Superior temporal gyrus (tissue), 1 donor: ENCODE results near the gene PARS2.

ENCODE experiments used
- DNase-seq: peaks from one replicate; pipeline ENCODE4 v3.0.0-alpha.2; 2016; ENCODE audit errors: extremely low spot score

The PARS2 gene

DNA sequence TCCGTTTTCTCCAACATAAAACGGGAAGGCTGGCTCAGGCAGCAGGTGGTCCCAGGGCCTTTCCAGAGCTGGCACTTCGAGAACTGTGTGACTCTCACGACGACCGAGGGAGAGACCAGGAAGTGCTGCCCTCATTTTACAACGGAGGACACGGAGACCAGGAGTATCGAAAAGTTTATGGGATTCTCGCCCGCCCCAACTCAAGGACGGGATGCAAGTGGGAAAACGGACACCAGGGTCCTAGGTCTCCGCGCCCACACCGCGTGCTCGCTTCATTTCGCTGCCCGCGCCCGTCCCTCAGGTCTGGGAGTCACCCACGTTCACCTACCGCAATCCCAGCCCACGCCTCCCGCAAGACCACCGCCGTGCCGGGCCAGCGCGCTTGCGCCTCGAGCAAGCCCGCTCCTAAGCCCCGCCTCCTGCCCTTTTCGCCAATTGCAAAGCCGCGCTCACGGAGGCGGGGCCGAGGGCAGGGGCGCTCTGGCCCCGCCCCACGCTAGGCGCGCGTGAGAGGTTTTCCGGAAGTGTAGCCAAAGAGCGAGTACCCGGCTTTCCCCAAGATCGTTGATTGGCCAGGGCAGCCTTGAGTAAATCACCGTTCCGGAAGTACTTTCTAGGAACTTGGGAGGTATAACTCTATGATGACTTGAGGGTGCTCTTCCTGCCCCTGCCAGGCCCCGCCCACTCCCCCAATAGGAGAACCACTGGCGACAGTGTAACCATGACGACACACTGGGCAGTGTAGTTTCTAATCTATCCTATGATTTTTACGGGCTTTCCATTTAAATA lies at the start of gene PARS2:
PARS2 (minus strand) TSS at position 391 of the 789 bp plus-strand sequence. CDS start 5,362 bp downstream, outside the sequence.
- peak; percentile 100 for DNase-seq

DNA sequence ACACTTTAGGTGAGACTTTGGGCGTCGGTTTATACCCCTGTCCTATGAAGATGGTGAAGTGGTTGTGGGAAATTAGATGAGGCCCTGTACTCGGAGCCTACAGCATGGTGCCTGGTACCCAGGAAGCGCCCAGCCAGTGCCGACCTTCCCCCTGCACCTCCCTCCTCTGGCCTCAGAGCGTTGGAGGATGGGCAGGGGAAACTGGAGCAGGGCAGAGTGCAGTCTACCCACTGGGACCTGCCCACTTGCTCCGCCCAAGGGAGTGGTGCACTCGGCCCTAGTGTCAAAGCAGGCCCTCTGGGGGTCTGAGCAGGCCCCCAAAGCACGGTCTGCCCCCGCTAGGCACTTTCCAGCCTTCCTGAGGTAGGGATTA lies 49.8 kb upstream of the PARS2 start:
- DNase-seq, result no peak

DNA sequence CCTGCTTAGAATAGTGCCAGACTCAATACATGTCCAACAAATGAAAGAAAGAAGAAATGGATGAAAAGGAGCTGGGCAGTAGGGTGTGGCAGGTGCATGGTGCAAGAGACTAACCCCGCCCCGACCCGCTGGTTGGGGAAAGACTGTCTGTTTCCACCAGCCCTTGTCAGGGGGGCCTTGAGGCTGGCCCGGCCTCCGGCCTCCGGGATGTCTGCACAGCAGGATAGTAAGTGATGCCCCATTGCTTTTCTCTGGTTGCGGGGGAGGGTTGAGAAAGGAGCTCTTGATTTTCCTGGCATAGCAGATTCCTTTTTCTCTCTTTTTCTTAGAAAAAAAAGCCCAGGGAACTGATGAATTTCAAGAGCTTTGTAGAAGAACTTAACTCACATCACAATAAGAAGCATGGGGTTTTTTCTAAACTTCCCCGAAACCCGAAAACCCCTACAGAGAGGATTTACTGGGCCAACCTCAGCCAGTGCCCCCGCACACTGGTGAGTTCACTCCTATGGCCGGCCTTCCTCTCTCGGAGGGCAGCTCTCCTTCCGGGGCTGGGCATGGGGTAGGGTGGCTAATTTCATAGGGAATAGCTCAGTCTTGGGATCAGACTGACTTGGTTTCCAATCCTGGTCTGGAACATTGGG lies 49.3 kb upstream of the PARS2 start:
- no peak for DNase-seq

DNA sequence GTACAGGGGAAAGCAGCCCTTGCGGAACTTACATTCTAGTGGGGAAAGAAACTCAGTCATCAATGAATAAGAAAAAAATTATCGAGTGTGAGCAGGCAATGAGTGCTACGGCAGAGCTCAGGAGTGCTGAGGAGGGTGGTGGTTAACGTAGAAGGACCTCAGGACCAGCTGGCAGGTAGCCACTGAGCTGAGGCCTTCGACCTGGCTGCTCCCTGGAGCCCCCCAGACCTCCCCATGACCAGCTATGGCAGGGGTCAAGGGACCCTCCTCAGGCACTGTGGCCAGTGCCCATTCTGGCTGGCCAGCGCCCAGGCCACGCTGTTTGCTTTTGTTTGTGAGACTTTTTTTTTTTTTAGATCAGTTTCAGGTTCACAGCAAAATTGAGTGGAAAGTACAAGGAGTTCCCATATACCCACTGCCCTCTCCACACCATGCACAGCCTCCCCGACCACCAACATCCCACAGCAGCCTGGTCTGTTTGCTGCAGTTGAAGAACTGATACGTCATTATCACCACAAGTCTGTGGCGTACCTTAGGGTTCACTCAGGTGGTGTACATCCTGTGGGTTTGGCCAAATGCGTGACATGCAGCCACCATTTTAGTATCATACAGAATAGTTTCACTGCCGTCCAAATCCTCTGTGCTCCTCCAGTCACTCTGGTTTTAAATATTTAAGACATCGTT lies 48.6 kb upstream of the PARS2 start:
- DNase-seq, result no peak

DNA sequence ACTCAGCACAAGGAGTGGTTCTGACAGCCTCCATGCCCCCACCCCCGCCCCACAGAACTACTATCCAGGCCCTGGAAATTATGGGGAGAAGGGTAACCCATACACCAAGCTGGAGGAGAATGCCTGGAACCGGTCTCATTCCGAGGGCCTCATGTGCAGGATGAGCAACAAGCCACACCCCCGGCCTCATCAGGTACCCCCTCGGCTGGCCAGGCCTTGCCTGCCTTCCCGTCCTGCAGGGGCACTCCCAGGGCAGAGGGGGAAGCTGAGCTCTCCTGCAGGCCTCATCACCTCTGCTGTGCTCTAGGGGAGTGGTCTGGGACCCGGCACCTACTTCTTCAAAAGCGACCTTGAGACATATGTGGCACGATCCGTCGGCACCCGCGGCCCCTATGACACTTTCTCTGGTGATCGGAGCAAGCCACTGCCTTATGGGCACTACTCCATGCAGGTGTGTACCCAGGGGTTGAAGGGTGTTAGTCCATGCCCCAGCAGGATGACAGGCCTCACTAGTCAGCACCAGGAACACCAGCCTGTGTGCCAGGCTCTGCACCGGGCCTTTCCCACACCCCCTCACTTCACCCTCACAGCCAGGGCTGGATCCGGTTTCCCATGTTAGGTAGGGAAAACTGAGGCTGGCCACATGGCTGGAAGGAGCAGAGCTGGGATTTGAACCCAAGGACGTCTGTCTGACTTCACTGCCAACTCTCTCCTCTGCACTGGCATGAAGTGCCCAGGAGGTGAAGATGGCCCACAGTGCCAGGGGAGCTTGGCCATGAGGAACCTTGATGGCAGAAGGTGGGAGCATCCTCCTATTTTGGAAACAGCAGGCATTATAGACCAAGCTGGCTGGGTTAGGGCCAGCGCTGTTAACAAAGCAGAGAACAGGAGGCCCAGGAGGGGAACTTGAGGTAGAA lies 47.7 kb upstream of the PARS2 start:
- no peak for DNase-seq

DNA sequence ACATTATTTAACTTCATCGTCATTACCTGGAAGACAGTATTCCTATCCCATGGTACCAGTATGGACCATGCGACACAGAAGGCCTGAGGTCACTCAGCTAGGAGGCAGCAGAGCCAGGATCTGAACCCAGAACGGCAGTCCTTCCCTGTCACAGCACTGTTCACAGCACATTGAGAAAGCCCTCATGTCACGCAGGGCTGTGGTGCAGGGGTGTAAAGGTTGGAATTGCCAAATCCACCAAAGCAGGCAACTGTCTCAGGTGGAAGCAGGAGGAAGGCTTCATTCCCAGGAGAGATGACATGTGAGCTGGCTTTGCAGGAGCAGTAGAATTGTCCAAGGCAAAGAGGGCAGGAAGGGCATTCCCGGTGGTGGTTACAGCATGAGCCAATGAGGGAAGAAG lies 46.7 kb upstream of the PARS2 start:
- no peak for DNase-seq

DNA sequence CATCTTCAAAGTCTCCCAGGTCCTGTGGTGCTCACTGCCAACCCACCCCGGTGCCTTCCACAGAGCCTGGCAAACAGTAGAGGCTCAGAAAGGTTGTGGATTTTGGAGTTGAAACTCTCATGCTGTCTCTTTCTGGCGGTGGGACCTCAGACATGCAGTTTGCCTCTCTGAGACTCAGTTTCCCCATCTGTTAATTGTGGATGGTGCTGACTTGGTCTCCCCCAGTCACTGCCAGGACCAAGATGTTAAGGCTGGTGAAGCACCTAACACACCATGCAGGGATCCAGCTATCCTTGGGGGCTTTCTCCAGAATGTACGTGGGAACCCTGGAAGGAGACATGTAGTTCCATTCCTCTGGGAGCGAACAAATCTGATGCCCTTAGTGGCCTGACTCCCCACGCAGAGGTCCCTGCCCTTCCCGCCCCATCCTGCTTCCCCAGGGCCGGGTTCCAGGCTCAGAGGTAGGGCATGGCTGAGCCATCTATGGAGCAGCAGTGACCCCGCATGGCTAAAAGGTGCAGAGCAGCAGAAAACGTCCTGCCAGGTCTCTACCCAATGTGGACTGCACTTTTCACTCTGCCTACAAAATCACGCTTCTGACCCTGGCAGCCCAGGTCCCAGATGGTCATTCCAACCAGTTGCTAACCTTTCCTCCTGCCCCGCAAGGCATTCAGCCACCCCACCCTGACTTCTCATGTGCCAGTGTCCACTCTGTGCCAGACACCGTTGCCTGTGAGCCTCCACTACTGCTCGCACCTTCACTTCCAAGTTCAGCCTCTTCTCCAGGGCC lies 46.0 kb upstream of the PARS2 start:
- DNase-seq, result peak; percentile 77

DNA sequence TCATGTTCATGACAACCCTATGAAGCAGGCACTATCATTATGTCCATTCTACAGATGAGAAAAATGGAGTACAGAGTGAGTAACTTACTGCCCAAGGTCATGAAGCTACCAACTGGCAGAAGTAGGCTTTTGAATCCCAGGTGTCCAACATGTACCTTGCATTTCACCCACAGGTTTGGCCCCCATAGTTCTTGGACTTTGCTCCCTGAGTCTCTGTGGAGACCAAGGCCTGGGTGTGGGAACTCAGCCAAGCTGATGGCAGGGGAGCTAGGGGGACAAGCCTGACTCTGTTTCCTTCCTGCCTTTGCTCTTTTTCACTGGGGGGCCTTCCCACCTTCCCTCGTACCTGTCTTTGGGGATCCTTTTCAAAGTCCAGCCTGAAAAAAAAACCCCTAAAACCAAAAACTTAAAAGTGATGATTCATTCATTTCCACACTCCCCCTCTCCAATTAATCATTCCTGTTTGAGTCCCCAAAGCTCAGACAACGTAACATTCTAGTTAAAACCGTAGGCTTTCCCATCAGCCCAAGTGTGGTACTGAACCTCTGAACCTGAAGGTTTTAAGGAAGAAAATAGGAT lies 45.3 kb upstream of the PARS2 start:
- DNase-seq, result no peak

DNA sequence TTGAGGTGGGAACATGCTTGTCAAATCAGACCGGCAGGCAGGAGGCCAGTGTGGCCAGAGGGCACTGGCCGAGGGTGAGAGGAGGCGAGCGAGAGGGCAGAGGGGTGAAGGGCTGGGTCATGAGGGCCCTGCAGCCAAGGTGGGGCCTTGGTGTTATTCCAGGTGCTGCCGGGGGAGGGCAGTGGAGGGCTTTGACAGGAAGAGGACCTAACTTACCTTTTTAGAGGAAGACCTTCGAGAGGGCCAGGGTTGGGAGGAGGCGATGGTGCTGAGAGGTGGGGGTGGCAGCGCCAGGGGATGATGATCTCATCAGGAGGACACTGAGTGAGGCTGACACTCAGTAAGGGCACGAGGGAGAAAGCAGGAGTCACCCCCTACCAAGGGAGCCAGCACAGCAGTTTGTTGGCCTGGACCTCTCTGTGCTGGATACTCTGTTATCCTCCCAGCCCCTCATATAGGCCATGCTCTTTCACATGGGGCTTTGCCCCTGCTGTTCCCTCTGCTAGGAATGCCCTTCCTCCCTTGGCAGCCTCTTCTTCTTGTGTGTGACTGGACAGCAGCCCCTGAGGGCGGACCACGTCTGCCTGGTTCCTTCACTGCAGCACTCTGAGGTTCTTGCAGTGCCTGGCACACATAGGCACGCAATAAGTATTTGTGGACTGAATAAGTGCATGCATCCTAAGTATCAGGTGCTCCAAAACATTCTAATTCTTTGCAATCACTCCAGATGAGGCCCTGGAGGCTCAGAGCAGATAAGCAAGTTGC lies 44.3 kb upstream of the PARS2 start:
- no peak for DNase-seq

DNA sequence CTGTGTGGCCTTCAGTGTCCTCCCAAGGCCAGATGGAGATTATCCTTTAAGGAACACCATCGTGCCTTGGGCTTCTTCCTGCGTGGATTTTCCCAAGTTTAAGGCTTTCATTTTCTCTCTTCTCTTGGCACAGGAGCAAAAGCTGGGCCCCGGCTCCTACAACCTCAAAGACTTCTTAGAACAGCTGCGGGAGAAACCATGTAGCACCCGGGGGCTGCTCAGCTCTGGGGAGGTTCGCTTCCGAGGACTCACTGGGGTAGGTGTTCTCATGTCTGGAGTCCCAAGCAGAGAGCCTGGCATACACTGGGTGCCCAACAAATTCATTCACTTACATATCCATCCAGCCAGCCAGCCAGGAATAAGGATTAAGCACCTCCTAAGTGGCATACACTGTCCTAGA lies 43.4 kb upstream of the PARS2 start:
- DNase-seq, result no peak

DNA sequence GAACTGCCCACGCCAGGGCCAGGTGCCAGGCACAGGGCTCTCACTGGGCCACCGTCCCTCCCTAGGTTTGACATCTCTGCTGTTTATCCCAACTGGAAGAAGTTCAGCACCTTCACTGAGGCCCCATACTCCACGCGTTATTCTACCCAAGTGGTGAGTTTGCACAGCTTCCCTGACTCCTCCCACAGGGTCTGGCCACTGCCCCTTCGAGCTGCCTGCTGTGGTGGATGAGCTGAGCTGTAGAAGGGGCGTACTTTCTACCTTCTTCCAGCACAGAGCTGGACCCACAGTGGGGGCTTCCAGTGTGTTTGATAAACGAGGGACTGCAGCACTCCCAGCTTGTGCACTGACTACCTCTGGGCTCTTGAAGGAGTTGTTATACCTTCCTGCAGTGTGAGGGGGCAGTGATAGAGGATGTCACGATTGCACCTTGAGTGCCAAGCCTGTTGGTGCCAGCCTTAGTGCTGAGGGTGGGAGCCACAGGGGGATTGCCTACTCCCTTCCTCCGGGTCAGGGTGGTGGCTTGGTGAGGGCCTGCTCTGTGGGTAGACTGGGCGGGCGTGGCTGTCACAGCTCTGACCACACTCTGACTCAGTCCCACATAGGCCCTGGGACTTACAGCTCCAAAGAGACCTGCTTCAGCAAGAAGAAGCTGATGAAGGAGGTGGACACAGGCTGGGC lies 42.7 kb upstream of the PARS2 start:
- no peak for DNase-seq

DNA sequence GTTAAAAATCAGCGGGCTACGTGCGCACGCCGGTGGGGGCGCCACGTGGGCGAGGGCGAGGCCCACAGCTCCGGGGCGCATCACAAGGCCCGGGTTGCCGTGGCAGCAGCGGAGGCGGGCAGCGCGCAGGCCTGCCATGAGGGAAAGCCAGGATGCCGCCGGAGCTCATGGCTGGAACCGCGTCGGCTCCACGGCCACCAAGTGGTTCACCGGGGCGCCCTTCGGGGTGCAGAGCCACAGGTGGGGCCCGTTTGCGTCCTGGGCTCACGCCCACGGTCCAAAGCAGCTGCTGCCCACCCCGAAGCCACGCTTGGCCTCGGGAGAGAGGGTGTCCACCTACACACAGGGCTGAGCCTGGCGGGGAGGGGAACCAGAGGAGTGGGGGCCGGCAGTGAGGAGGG lies 41.7 kb upstream of the PARS2 start:
- DNase-seq, result no peak

DNA sequence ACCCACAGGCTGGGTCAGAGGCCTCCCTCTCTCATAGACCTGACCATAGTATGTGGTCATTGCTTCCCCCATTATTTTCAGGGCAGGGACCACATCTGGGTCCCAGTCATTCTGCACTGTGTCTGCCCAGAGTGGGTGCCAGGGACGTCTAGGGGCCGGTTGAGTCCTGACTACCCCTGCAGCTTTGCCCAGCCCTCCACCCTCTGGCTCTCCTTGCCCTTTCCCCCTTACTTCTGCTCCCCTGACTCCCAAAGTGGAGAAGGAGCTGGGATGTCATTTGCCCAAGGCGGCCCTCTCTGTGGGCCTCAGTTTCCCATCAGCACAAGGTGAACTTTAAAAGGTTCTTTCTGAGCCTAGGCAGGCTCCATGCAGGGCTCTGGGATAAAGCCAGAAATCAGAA lies 41.1 kb upstream of the PARS2 start:
- DNase-seq, result no peak

DNA sequence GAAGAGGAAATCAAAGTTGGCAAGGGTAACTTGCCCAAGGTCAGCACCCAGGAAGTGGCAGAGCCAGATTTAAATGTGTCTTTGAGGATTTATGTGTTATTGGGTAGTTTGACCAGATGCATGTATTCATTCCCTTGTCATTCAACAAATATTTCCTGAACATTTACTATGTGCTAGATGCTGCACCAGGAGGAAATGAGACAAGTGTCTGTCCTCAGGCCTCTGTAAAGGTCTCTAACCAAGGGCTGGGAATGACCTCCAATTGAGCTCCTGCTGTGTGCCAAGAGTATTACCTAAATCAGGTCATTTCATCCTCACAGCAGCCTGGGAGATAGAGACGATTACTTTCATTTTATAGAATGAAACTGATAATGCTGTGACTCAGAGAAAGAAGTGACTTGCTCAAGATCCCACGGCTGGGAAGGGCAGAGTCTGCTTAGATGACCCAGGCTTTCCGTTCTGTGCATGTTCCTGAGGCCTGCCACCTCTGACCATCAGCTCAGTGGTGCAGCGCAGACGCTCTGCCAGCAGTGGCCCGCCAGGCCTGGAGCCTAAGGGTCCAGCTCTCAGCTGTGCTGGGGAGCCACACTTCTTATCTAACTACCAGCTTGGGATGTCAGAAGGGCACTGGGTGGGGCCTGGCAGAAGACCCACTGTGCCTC lies 40.3 kb upstream of the PARS2 start:
- no peak for DNase-seq

DNA sequence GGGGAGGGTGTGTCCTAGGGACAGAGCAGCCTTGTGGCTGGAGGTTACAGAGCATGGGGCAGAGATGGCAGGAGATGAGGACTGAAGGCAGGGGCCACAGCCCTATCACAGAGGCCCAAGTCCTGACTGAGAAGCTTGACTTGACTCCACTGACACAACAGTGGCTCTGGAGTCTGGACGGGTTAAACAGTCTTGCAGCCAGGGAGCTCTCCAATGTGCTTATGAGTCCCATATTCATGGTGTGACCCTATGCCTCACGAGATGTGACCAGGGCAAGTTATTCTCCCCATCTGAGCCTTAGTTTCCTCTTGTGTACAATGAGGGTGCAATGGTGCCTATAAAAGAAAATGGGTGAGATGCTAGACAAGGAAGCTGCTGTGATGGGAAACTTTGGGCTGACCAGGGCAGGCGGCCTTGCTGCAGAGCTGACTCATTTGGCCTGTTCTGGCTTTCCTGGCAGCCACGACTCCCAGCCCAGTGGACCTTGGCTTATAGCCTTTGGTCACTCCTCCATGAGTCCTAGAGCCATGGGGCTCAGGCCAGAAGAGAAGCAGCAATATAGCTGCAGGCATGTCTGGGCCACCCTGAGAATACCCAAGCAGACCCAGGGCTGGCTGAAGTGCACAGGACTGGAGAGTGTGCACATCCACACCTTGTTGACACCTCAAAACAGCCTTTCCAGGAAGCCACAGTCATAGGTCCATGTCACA lies 39.6 kb upstream of the PARS2 start:
- DNase-seq, result no peak

DNA sequence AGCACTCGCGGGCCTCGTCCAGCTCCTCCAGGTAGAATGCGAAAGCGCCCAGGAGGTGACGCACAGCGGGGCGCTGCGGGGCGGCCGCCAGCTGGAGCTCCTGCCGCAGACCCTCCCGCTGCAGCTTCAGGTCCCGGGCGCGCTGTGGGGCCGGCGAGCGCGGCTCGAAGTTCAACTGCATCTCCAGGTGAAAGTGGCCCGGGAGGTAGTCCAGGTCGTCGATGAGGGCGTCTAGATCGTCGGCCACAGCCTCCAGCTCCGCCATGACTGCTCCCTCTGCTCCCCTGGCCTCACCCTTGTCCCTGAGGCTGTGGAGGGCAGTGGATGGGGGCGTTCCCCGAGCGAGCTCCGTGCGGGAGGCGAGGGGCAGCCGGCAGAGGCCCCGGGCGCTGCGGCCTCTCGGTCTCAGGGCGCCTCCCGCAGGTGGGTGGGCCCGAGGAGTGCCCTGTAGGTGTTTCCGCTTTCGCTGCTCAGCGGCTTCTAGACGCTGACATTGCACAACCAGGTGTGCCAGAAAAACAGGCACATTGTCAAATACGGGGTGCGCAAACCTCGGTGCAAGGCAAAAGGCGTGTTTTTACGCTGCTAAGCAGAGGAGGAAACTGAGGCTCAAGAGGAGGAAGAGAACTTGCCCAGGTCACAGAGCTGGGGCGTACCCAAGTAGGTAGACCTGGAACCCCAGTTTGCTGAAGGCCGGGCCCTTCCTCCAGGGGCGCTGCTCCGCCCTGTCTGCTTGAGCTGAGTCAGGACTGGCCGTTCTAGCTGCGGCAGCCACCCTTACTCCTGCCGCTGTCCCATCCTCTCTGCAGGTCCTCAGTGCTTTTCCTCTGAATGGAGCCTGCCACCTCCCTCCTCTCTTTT lies 36.8 kb upstream of the PARS2 start, which contains the start of gene TTC22:
TTC22 (minus strand) TSS at position 425 of the 861 bp plus-strand sequence; CDS start at position 265, 160 bp downstream.
- no peak for DNase-seq
